GM12873 (cell line): ENCODE measurements around the gene DTHD1.

Source experiments
- TF ChIP-seq, protein P1 (sequence below): IDR thresholded peaks from 2 replicates; pipeline ENCODE4 v1.5.1; 2012; ENCODE audit warnings: low read depth, mild to moderate bottlenecking, moderate library complexity, low read length, control low read depth; ENCODE audit not compliant: insufficient read depth; ENCODE audit errors: missing control alignments

Gene DTHD1

DNA sequence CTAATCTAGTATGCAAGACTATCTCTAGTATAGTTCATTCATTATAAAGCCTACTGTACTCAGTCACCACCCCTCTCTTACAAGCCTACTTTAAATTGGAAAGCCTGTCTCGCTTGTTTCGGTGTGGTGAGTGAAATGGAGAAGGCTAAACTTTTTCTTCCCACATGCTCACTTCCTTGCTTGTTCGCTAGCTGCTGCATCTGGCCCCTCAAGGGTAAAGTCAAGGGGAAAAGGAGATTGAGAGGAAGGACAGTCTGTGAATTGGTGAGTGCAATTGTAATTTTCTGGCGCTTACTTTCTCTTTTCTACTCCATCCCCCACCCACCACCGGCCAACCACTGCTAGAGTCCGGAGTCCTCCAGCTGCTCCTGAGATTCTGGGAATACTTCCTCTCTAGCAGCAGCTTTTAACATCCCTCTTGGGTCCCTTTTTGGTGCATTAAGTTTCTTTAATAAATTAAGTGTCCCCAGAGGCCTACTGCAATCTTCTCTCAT, 25.0 kb upstream of the DTHD1 start:
- TF ChIP-seq, protein P1, sequence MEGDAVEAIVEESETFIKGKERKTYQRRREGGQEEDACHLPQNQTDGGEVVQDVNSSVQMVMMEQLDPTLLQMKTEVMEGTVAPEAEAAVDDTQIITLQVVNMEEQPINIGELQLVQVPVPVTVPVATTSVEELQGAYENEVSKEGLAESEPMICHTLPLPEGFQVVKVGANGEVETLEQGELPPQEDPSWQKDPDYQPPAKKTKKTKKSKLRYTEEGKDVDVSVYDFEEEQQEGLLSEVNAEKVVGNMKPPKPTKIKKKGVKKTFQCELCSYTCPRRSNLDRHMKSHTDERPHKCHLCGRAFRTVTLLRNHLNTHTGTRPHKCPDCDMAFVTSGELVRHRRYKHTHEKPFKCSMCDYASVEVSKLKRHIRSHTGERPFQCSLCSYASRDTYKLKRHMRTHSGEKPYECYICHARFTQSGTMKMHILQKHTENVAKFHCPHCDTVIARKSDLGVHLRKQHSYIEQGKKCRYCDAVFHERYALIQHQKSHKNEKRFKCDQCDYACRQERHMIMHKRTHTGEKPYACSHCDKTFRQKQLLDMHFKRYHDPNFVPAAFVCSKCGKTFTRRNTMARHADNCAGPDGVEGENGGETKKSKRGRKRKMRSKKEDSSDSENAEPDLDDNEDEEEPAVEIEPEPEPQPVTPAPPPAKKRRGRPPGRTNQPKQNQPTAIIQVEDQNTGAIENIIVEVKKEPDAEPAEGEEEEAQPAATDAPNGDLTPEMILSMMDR: no peak

DNA sequence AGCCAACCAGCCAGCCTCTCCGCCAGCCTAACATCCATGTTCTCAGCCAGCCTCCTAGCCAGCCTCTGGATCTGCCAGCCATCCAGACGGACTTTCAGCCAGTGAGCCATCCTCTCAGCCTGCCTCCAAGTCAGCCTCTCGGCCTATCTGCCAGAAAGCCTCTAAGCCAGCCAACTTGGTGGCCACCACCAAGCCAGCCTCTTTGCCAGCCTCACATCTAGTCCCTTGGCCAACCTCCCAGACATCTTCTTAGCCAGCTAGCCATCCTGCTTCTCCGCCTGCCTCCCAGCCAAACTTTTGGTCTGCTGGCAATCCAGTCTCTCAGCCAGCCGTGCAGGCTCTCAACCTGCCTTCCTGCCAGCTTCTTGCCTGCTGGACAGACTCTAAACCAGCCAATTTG, 20.7 kb upstream of the DTHD1 start:
- TF ChIP-seq, protein P1: no peak

DNA sequence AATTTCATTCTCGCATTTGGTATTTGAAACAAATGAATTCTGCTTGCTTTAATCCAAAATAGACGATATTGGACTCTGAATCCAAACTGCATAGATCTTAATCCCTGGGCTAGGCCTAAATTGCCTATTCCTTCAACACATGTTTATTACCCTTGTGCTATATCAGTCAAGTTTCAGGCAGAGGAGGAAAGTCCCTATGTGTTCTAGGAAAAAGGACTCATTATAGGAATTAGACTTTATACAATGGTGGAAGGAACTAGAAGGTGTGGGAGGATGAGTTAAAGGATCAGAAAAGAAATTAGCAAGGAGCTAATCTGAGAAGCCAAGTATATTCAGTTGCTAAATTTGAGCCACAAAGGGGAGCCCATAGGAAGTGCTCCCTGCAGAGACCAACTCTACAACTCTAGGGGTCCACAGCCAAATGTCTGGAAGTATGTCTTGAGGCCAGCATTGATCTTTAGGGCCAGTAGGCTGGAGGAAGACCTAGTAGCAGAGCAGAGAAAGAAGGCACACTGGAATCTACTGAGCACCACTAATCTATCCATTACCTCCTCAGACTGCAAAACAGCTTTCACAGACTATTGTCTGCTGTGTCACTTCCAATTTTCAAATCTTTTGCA, 17.1 kb upstream of the DTHD1 start:
- TF ChIP-seq, protein P1: no peak

DNA sequence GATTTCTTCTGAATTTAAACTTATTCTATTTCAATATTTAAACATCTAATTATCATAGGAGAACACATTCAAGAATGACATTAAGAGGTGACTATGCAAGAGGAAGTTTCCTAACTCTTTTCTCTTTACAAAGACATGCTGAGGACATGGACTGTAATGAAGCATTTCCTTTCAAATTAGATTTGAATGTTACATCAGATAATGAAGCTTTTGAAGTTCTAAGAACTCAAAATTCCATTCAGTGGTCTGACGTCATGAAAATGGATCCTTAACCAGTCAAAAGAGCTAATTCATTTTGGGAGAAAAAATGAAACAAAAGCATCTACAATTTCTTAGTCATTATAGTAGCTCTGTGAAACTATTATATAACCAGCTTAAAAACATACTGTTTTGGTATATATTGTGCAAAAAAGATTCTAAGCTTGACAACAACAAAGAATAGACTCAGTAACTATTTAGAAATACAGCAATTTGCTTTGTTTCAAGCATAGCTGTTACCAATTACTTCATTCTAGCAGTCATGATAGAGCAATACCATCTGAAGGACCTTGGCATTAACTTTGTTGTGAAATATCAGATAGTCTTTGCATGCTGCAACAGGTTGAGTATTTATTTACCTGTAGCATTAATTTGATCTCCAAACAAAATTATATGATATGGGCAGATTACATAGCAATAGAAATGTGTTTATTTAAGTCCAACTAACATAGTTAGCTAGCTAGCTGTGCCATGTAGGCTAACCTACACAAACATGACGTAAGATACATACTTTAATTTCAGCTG, 13.7 kb upstream of the DTHD1 start:
- TF ChIP-seq, protein P1: no peak

DNA sequence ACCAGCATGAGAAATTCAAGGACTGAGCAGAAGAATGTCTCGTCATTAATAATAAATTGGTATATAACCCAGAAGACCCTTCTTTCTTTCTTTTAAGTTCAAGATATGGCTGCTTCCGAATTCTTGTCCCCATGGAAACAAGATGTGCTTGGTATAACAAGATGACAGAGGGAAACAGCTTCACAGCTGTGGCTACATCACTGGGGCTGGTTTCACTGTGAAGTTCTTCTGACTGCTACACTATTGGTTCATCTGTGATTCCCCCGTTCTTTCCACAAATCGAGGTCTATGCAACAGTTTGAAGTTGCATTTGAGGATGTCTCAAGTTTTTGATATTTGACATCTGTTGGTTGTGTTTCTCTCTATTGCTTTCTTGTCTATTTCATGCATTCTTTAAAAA, 12.3 kb upstream of the DTHD1 start:
- TF ChIP-seq, protein P1: no peak

DNA sequence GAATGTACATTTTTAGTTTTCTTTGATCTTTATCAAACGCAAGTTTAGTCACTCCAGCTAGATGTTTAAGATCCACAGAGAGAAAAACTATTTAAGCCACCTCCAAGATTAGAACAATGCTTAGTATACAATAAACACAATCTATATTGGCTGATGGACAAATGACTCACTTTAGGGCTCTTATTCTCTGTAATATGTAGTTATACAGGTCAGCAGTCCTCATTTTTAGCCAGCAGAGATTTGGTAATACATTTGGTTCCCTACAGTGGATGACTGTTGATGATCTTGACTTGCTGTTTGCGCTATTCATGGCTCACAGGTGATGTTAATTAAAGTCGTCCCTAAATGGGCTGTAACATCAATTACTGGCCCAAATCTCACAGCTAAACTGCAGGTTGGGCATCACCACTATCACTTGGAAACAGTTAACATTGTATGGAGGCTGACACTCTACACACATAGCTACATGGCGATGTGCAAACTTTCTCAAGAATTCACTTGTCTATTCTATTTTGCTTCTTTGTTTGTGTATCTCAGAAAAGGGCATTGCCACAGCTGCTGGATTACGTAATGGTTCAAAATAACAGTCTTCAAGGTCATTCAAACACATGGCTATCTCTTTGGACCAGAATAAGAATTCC, 11.8 kb upstream of the DTHD1 start:
- TF ChIP-seq, protein P1: no peak

DNA sequence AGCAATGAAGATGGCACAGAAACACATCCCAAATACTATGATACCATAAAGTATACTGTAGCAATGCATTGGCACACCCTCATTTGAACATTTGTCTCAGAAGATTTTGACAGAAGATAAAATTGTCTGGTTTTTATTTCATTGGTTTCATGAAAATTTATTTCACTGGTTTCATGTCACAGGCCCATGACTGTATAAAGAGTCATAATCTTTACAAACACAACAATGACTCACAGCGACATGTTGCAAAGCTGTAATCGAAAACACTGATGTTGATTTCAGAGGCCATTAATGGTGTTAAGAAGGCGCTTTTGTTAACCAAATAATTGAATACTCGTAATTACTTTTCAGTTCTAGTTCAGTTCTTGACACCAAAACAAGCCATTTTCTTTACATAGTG, 8.1 kb upstream of the DTHD1 start:
- TF ChIP-seq, protein P1: no peak
